ENCODE results near the gene USP10.

GRCh38 chr16:84754956-84755672 lies 55.3 kb downstream of the USP10 start:
- TF ChIP-seq CTCF (tag by site-specific recombination; IDR thresholded peaks at IDR 0.05) (no peak), ZNF670 (tag by site-specific recombination; IDR thresholded peaks at IDR 0.05; ENCODE audit: low read depth) (no peak), ZNF473 (tag by site-specific recombination; IDR thresholded peaks at IDR 0.05) (no peak), ZBTB7A (tag by site-specific recombination; IDR thresholded peaks at IDR 0.05; ENCODE audit: low read depth) (no peak), ZNF416 (tag by site-specific recombination; IDR thresholded peaks at IDR 0.05) (no peak), ZNF311 (tag by site-specific recombination; IDR thresholded peaks at IDR 0.05; ENCODE audit: borderline replicate concordance) (no peak), ZNF692 (tag by site-specific recombination; IDR thresholded peaks at IDR 0.05) (no peak), ZNF549 (tag by site-specific recombination; IDR thresholded peaks at IDR 0.05) (no peak), ZNF660 (tag by site-specific recombination; IDR thresholded peaks at IDR 0.05) (no peak), ZNF274 (IDR thresholded peaks at IDR 0.05; ENCODE audit: low read length) (no peak), ZNF274 (tag by site-specific recombination; IDR thresholded peaks at IDR 0.05; ENCODE audit: borderline replicate concordance) (no peak), ZNF580 (tag by site-specific recombination; IDR thresholded peaks at IDR 0.05) (no peak), ZNF777 (tag by site-specific recombination; IDR thresholded peaks at IDR 0.05; ENCODE audit: borderline replicate concordance) (no peak)

Measured in HEK293 (cell line).